GM18951 (cell line): ENCODE measurements around the gene MINDY3.

Experiments
- POLR2A ChIP-seq: IDR thresholded peaks from 4 replicates; pipeline ENCODE4 v1.6.1; 2011; ENCODE audit warnings: mild to moderate bottlenecking; ENCODE audit not compliant: insufficient read length, insufficient read depth; ENCODE audit errors: extremely low read depth
- in situ Hi-C: fragments of 300-500 bp; cut with MboI; formaldehyde crosslinking; loops from one replicate; pipeline ENCODE4 v1.12.0; 2022; ENCODE audit warnings: low sequenced_read_pairs, mixed read lengths, inconsistent platforms; ENCODE audit not compliant: unreplicated experiment

Gene MINDY3

DNA sequence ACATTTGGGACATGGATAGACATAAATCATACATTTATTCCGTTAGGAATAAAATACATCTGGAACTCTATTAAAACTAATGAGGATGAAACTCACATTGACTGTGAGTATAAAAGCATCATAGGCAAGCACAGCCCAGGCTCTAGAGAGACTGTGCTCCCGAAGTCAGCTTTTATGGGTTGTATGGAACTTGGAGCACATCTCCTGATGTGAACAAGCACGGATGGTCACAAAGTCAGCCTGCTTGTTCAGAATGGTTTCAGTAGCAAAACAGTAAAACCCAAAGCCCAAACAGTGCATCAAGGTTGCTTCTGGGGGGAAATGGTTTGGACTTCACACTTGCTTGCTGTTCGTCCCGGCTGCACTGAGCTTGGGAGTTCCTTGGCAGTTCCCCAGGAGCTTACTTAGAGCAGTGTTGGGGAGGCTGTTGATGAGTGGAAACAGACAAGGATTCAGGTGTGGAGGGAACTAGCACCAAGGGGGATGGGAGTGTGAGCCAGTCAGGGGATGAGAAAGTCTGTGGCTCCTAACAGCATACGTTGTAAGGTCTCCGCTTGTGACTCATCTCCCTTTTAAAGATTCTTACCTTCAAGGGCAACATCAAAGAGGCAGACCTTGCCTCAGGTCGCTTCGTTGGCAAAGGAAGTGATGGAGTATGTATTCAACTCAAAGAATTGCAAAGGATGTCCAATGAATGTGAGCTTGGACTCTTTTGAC, 120.9 kb downstream of the MINDY3 start:
- no peak for TF ChIP-seq POLR2A
- in situ Hi-C loops: loop anchor here (25.0 kb wide), 1 partner anchor 302 kb away; no protein-coding TSS in a partner anchor

GRCh38 chr10:15738270-15738925, 121.9 kb downstream of the MINDY3 start:
- TF ChIP-seq POLR2A: no peak

GRCh38 chr10:15737656-15738055, 122.7 kb downstream of the MINDY3 start:
- in situ Hi-C loops: loop anchor here (25.0 kb wide), 1 partner anchor 300 kb away; no protein-coding TSS in a partner anchor
- TF ChIP-seq POLR2A: no peak

More at GRCh38 chr10:15738270-15738925, 121.9 kb downstream of the MINDY3 start:
- in situ Hi-C loops: loop anchor here (25.0 kb wide), 1 partner anchor 301 kb away; no protein-coding TSS in a partner anchor

GRCh38 chr10:15735763-15736162, 124.5 kb downstream of the MINDY3 start:
- in situ Hi-C loops: loop anchor here (25.0 kb wide), 1 partner anchor 298 kb away; no protein-coding TSS in a partner anchor

DNA sequence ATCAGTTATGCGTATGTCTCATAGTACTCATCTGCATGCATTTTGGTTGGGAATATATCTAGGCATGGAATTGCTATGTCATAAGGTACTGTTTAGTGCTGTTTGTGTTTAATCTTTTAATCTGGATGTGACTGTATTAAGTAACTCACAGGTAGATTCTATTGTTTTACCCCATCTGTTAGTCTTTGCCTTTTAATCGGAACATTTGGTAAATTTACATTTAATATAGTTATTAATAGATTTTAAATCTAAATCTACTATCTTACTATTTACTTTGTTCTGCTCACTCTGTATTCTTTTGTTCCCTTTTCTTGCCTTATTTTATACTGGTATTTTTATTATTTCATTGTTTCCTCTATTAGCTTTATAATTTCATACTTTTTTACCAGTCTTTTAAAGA, 130.0 kb downstream of the MINDY3 start:
- no peak for TF ChIP-seq POLR2A
- in situ Hi-C loops: loop anchor here (25.0 kb wide), 1 partner anchor 293 kb away; no protein-coding TSS in a partner anchor

More at GRCh38 chr10:15735763-15736162, 124.5 kb downstream of the MINDY3 start:
- no peak for TF ChIP-seq POLR2A

DNA sequence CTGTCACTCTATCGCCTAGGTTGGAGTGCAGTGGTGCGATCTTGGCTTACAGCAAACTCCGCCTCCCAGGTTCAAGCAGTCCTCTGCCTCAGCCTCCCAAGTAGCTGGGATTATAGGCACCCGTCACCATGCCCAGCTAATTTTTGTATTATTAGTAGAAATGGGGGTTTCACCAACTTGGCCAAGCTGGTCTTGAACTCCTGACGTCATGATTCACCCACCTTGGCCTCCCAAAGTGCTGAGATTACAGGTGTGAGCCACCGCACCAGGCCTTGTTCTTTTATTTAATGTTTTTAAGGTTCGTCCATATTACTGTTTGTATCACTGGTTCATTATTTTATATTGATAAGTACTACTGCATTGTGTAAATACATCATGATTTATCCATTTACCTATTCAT, 130.4 kb downstream of the MINDY3 start:
- in situ Hi-C loops: loop anchor here (25.0 kb wide), 1 partner anchor 293 kb away; no protein-coding TSS in a partner anchor

More for the DNA sequence above, 130.4 kb downstream of the MINDY3 start:
- TF ChIP-seq POLR2A: no peak
